Adrenal gland (tissue), 12 donors: ENCODE data around the gene MOK. TPM values are rescaled to one million over a fixed set of nuclear protein-coding genes. Genes with fewer than 3 reads are reported as not detected.
A peak's percentile ranks its signal among the peaks of the same experiment; 100 is the strongest.
"Not testable (repeated sequence)": the region's sequence is repeated elsewhere in the genome, so short reads cannot be mapped to it uniquely, and the experiment has no call there.

ENCODE experiments used
- DNase-seq, 7 donors: peaks; one replicate each; pipeline ENCODE4 v3.0.0-alpha.2; 2019 to 2020
- H3K27ac ChIP-seq, 5 donors: fragments of 200-600 bp; sonication (generic) in 4 of 5; 1 replicate in 3 of 5; 2 replicates in 2 of 5; pipeline versions ENCODE4 v1.5.1 to v1.8.0; 2016 to 2020; ENCODE audit warnings: mild to moderate bottlenecking in 1 of 5
- H3K27me3 ChIP-seq: fragments of 200-600 bp; 2 replicates; pipeline ENCODE4 v1.8.0; 2021
- H3K36me3 ChIP-seq, 2 donors: fragments of 200-600 bp; replicated peaks in 1 of 2; 1 replicate in 1 of 2; 2 replicates in 1 of 2; pipeline versions ENCODE4 v1.5.1 to v1.8.0; 2018 to 2022
- H3K4me1 ChIP-seq, 2 donors: fragments of 200-600 bp; replicated peaks in 1 of 2; 1 replicate in 1 of 2; 2 replicates in 1 of 2; pipeline versions ENCODE4 v1.5.1 to v1.8.0; 2018 to 2021
- H3K4me3 ChIP-seq, 4 donors: fragments of 200-600 bp; sonication (generic) in 3 of 4; one replicate each; pipeline ENCODE4 v1.5.1; 2016 to 2018
- H3K9me3 ChIP-seq, 3 donors: fragments of 200-600 bp; sonication (generic) in 1 of 3; replicated peaks in 1 of 3; 1 replicate in 2 of 3; 2 replicates in 1 of 3; pipeline versions ENCODE4 v1.5.1 to v1.8.0; 2016 to 2021
- POLR2A ChIP-seq, 2 donors: fragments of 450-650 bp; IDR thresholded peaks; one replicate each; pipeline ENCODE4 v1.6.1; 2017; ENCODE audit warnings: antibody characterized with exemption in 2 of 2, mild to moderate bottlenecking in 2 of 2, moderate library complexity in 1 of 2
- WGBS, 4 donors: extraction: QIAGEN DNeasy Blood & Tissue Kit in 2 of 4; methylation state at CpG; one replicate each; pipeline versions ENCODE4 v1.1.5 to v1.1.7; 2013 to 2017; 5-methylcytosine and 5-hydroxymethylcytosine counted together
- intact Hi-C, 2 donors: fragments of 100-400 bp; cut with DNase I; formaldehyde crosslinking; loops; one replicate each; pipeline versions ENCODE4 v1.14.1 to v1.15.0; 2022 to 2023
- polyA plus RNA-seq, 3 donors: library from polyadenylated mRNA; stranded (reverse); fragments of 200-250 nt in 2 of 3; fragments of 350-450 nt in 1 of 3; fragmentation: Illumina TruSeq in 1 of 3; extraction: RNeasy Lipid Tissue Mini Kit (QIAGEN cat#74804) in 1 of 3; gene quantifications; one replicate each; pipeline ENCODE4 v1.2.3, GENCODE V29; 2013 to 2014
- total RNA-seq, 9 donors: library from RNA; depleted of rRNA in 4 of 9; stranded (reverse); fragments of >200 nt in 4 of 9; fragments of 120-200 nt in 1 of 9; fragmentation: NEBNext Ultra II Directional in 1 of 9; extraction: Animal tissue kit (Norgen Biotek cat#: 25700) in 1 of 9; gene quantifications; one replicate each; pipeline versions ENCODE4 v1.1.0 to v1.2.4, GENCODE V29; 2013 to 2023
- TF ChIP-seq, protein P1 (sequence below), 6 experiments: fragments of 450-650 bp in 4 of 6; fragments of 200-600 bp in 2 of 6; sonication (generic) in 1 of 6; IDR thresholded peaks; 1 replicate in 5 of 6; 2 replicates in 1 of 6; pipeline versions ENCODE4 v1.5.1 to v1.8.0; 2016 to 2021; ENCODE audit warnings: antibody characterized with exemption in 6 of 6, mild to moderate bottlenecking in 2 of 6, moderate library complexity in 1 of 6
- donor health status: healthy with polysubstance abuse.
- donor health status: Bipolar disorder and iron deficiency.
- donor health status: DM: yes; HTN: yes; CAD: no.
- donor health status: DM: no; HTN: no; CAD: no.
- donor health status: DM: no; HTN: no; CAD: no.
- donor health status: DM: yes; HTN: yes; CAD: no.

MOK gene
- total and polyA plus RNA-seq, 12 donors: 10.1 to 54.4 (median 16.4) TPM

DNA sequence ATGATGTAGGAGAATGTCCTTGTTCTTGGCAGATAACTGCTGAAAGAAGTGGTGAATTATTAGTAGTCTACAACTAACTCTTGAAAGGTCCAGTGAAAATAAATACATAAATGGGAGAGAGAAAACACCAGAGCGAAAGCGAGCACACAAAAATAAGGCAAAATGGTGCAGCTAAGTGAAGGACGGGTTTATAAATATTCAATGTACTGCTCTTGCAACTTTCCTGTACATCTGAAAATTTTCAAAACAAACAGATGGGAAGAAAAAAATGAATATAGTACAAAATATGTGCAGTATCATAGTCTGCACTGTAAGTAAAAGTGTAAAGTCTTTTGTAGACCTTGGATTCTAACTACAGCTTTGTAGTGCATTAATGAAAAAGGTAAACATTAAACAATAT, 1.3 kb downstream of the MOK start:
- Histone ChIP-seq H3K27me3 (no peaks in the 10 kb centered on the region), H3K27ac (peak overlapping the region in 1 of 5 donors; percentile 7), H3K36me3 (no peaks in the 10 kb centered on the region), H3K9me3 (no peaks in the 10 kb centered on the region), H3K4me3 (no peak overlapping the region), H3K4me1 (peaks cover 0 to 9% of the 10 kb centered on the region in 2 donors)
- TF ChIP-seq, protein P1, sequence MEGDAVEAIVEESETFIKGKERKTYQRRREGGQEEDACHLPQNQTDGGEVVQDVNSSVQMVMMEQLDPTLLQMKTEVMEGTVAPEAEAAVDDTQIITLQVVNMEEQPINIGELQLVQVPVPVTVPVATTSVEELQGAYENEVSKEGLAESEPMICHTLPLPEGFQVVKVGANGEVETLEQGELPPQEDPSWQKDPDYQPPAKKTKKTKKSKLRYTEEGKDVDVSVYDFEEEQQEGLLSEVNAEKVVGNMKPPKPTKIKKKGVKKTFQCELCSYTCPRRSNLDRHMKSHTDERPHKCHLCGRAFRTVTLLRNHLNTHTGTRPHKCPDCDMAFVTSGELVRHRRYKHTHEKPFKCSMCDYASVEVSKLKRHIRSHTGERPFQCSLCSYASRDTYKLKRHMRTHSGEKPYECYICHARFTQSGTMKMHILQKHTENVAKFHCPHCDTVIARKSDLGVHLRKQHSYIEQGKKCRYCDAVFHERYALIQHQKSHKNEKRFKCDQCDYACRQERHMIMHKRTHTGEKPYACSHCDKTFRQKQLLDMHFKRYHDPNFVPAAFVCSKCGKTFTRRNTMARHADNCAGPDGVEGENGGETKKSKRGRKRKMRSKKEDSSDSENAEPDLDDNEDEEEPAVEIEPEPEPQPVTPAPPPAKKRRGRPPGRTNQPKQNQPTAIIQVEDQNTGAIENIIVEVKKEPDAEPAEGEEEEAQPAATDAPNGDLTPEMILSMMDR (IDR thresholded peaks at IDR 0.05): no peak
- no peak for TF ChIP-seq POLR2A (IDR thresholded peaks at IDR 0.05)
- WGBS, 4 donors: 63 to 86% (median 69%) methylated on average over 3 of the region's 3 CpGs
- intact Hi-C loops: no loop called here
- no peak for DNase-seq

DNA sequence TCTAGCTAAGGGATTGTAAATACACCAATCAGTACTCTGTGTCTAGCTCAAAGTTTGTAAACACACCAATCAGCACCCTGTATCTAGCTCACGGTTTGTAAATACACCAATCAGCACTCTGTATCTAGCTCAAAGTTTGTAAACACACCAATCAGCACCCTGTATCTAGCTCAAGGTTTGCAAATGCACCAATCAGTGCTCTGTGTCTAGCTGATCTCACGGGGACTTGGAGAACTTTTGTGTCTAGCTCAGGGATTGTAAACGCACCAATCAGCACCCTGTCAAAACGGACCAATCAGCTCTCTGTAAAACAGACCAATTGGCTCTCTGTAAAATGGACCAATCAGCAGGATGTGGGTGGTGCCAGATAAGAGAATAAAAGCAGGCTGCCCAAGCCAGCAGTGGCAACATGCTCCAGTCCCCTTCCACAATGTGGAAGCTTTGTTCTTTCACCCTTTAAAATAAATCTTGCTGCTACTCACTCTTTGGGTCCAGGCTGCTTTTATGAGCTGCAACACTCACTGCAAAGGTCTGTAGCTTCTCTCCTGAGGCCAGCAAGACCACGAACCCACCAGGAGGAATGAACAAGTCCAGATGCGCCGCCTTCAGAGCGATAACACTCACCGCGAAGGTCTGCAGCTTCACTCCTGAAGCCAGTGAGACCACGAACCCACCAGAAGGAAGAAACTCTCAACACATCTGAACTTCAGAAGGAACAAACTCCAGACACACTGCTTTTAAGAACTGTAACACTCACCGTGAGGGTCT, 6.5 kb downstream of the MOK start:
- peaks cover 7 to 21% of the 10 kb centered on the region in 2 donors for H3K4me1 ChIP-seq
- H3K4me3 ChIP-seq, H3K36me3 ChIP-seq, DNase-seq, intact Hi-C loops, H3K9me3 ChIP-seq, H3K27ac ChIP-seq, H3K27me3 ChIP-seq: not testable (repeated sequence)
- 90 to 94% (median 93%) methylated on average over 11 to 12 of the region's 12 CpGs for whole genome bisulfite sequencing, 4 donors

DNA sequence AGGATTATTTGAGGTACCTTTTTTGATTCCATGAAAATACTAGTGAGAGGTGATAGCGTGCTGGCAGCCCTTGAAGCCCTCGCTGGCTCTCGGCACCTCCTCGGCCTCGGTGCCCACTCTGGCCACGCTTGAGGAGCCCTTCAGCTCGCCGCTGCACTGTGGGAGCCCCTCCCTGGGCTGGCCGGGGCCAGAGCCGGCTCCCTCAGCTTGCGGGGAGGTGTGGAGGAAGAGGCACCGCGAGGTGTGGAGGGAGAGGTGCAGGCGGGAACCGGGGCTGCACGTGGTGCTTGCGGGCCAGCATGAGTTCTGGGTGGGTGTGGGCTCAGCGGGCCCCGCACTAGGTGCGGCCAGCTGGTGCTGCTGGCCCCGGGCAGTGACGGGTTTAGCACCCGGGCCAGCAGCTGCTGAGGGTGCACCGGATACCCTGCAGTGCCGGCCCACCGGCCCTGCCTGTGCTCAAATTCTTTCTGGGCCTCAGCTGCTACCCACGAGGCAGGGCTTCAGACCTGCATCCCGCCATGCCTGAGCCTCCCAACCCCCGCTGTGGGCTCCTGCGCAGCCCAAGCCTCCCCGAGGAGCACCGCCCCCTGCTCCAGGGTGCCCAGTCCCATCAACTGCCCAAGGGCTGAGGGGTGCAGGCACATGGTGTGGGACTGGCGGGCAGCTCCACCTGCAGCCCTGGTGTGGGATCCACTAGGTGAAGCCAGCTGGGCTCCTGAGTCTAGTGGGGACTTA, 7.4 kb downstream of the MOK start:
- no peaks in the 10 kb centered on the region for H3K27me3 ChIP-seq
- intact Hi-C loops: no loop called here
- TF ChIP-seq, protein P1 (IDR thresholded peaks at IDR 0.05): no peak
- TF ChIP-seq POLR2A (IDR thresholded peaks at IDR 0.05): no peak
- WGBS, 4 donors: 93 to 98% (median 95%) methylated on average over 23 to 33 of the region's 33 CpGs
- no peak overlapping the region for H3K4me3 ChIP-seq
- H3K27ac ChIP-seq: no peak overlapping the region
- no peaks in the 10 kb centered on the region for H3K9me3 ChIP-seq
- H3K36me3 ChIP-seq: no peaks in the 10 kb centered on the region
- peaks cover 7 to 18% of the 10 kb centered on the region in 2 donors for H3K4me1 ChIP-seq
- DNase-seq: no peak

DNA sequence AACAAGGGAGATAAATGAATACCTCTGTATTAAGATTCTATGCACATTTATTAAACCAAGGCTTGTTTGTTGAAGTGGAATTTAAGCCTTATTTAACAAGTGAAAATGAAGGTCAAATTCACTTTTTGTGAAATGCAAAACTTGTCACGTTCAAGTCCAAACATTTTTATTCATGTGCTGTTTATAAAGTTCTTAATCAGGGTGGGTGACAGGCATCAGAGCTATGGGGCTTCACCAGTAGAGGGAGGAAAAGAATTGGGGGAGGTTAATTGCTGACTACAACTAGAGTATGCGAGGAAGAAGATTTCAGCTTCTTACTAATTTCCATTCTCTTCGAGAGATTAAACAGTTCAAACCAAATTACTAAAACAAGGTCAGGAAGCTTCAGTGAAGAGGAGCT, 9.7 kb downstream of the MOK start:
- Histone ChIP-seq H3K4me1 (peaks cover 7 to 18% of the 10 kb centered on the region in 2 donors), H3K27ac (peak overlapping the region in 4 of 5 donors; percentile 22 to 74 (median 68)), H3K36me3 (no peaks in the 10 kb centered on the region), H3K4me3 (no peak overlapping the region), H3K9me3 (no peaks in the 10 kb centered on the region), H3K27me3 (no peaks in the 10 kb centered on the region)
- intact Hi-C loops: no loop called here
- 22 to 37% (median 26%) methylated on average over 3 of the region's 3 CpGs for WGBS, 4 donors
- no peak for TF ChIP-seq POLR2A (IDR thresholded peaks at IDR 0.05)
- TF ChIP-seq, protein P1 (IDR thresholded peaks at IDR 0.05): peak in 5 of 6 experiments; percentile 8 to 31 (median 16)
- no peak for DNase-seq
